Caki2 (cell line): ENCODE data around the gene TK2. TPM values are rescaled to one million over a fixed set of nuclear protein-coding genes. Genes with fewer than 3 reads are reported as not detected.

Experiments
- DNase-seq: peaks from one replicate; pipeline ENCODE4 v3.0.0-alpha.2; 2015; ENCODE audit warnings: low read depth
- in situ Hi-C: cut with HindIII; loops from 2 replicates; pipeline ENCODE4 v1.10.0; 2016; ENCODE audit warnings: low sequenced_read_pairs, low pct_unique_long_range_greater_than_20kb, mixed read lengths
- total RNA-seq: library from RNA; depleted of rRNA; stranded (reverse); fragments of >200 nt; shearing (Covaris generic); gene quantifications from 2 replicates; pipeline ENCODE4 v1.2.3, GENCODE V29; 2014; ENCODE audit warnings: low replicate concordance

The TK2 gene
- total RNA-seq, 1 experiment from 2014 or later = 18.2 TPM

GRCh38 chr16:66495440-66495839, 54.5 kb downstream of the TK2 start:
- DNase-seq = no peak
- in situ Hi-C loops = no loop called here

DNA sequence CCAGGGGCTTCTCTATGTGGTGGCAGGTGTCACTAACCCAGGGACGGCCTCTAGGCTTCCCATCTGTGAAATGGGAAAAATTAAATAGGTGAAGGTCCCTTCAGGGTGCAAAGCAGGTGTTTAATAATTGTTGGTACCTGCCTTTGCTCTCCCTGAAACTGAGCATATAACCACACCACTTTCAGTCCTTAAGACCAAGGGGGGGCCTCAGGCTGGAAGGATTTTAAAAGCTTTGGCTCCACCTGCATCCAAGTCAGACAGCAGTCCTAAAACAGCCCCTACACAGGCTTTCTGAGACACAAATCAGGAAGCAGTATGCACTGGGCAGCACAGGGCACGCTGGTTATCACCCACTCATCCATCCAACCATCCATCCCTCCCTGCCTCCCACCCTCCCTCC, 55.0 kb downstream of the TK2 start:
- DNase-seq = no peak
- in situ Hi-C loops = no loop called here

DNA sequence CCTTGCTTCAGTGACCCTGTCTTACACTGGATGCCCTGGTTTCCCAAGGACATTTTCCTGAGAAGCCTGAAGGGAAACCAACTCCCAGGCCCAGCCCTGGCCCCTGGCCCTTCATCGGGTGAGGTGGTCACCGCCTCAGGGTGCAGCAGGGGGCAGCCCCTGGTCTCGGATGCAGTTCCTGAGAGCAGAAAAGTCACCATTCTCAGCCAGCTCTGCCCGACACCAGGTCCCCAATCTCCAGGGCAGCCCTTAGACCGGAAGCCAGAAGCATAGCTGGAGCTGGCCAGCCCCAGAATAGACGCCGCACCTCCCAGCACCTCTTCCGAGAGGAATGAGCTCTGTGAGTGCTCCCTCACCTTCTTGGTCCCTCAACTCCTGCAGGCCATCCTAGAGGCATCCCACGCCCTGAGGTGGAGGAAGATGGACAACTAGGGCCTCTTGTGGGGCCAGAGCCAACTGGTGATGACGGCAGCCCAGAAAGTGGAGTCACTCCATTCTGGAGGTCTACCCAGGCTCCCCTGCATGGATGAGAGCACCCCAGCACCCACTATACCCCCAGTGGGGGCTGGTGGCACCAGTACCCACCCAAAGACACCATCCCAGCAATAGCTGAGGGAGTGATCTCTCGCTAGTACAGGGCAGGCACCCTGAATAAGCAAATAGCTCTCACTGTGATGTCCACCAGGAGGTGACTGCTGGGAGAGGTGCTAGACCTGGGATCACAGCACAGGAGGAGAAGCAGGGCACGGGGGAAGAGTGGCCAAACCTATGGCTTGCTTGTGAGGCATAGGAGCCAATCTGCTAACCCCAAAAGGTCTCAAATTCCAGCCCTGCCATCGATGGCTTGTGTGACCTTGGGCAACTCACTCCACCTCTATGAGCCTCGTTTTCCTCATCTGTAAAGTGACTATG, 56.2 kb downstream of the TK2 start:
- in situ Hi-C loops = no loop called here
- DNase-seq = no peak

DNA sequence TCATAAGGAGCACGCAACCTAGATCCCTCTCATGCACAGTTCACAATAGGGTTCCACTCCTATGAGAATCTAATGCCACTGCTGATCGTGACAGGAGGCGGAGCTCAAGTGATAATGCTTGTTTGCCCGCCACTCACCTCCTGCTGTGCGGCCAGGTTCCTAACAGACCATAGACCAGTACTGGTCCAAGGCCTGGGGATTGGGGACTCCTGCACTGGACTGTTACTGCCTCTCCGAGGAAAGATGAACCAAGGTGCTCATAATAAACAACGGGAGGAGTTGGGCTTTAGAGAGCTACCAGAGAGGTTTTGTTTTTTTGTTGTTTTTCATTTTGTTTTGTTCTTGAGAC, 58.2 kb downstream of the TK2 start:
- DNase-seq = no peak
- in situ Hi-C loops = no loop called here

- no peak for DNase-seq
- in situ Hi-C loops = no loop called here
These were observed 58.9 kb downstream of the TK2 start for GRCh38 chr16:66490774-66491715.

- in situ Hi-C loops = no loop called here
- no peak for DNase-seq
These were observed 60.1 kb downstream of the TK2 start for GRCh38 chr16:66489818-66490217.

DNA sequence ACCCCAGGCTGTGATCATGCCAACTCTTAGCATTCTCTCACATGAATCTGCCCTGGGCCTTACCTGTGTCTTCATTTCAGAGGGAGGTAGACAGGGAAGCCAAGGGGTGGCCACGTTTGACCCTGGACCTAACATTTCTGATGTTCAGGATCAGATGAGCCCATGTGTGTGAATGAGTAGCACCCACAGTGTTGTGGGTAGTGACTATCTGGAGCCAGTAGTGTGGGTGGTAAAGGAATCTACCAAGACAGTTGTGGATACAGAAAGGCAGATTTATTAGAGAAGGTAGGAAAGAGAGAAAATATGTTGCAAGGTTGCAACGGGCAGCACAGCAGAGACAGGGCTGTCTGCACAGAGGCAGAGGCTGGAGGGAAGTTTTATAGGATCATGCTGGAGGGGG, 60.5 kb downstream of the TK2 start:
- DNase-seq = no peak
- in situ Hi-C loops = no loop called here

DNA sequence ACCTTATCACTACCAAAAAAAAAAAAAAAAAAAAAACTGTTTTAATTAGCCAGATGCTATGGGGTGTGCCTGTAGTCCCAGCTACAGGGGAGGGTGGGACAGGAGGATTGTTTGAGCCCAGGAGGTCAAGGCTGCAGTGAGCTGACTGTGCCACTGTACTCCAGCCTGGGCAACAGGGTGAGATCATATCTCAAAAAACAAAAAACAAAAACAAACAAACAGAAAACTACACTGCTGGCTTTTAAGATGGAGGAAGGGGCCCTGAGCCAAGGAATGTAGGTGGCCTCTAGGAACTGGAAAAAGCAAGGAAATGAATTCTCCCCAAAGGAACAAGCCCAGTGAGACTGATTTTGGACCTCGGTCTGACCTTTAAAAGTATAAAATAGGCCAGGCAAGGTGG, 61.4 kb downstream of the TK2 start:
- in situ Hi-C loops = no loop called here

DNA sequence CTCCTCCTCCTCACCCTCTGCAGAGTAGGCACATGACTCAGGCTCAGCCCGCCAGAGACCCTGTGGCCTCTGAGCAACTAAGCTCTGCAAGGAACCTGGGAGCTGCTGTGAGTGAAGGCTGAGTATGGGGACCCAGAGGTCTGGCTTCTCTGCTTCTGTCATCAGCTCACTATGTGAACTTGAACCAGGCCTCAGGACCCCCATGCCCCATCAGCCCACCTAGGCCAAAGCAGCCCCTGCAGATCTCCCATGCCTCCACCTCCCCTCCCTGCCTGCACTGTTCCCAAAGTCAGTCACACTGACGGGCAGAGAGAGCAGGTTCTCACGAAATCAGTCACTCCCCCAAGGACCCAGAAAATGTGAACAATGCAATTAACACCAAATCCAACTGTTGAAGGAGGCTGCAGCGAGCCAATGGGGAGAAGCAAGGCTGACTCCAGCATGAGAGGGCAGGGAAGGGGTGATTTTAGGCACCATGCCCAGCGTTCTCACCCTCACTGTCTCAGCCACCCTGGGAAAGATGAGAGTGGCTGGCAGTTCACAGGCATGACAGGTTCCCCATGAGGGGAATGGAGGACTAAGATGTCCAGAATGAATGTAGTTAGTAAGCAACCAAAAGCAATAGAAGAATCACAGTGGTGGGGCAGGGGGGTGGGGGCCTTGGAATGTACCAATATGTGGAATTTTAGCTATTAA, 62.2 kb downstream of the TK2 start:
- in situ Hi-C loops = no loop called here

More for the DNA sequence above, 61.4 kb downstream of the TK2 start:
- DNase-seq = no peak

GRCh38 chr16:66486773-66487579, 62.9 kb downstream of the TK2 start:
- DNase-seq = peak; percentile 87
- in situ Hi-C loops = no loop called here

More for the DNA sequence above, 62.2 kb downstream of the TK2 start:
- DNase-seq = no peak

GRCh38 chr16:66486199-66486772, 63.6 kb downstream of the TK2 start:
- in situ Hi-C loops = no loop called here

DNA sequence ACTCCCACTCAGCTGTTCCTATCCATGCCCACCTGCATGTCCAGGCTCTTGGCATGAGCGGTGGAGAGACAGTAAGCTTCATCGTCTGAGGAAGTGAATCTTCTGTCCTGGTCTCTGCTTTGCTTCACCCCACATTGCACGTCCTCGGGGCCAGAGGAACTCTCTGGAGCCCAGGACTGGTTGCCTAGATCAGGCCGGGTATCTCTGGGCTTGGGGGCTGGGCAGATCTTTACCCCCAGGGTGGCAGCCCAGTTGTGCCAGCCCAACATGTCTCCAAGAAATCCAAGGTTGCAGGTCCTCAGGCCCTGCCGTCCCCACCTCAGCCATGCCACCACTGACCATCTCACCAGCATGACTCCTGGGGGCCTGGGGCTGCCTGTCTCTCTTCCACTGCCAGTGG, 64.5 kb downstream of the TK2 start:
- no peak for DNase-seq
- in situ Hi-C loops = no loop called here

More at GRCh38 chr16:66486199-66486772, 63.6 kb downstream of the TK2 start:
- DNase-seq = no peak

GRCh38 chr16:66484453-66485213, 65.3 kb downstream of the TK2 start:
- no peak for DNase-seq
- in situ Hi-C loops = no loop called here

DNA sequence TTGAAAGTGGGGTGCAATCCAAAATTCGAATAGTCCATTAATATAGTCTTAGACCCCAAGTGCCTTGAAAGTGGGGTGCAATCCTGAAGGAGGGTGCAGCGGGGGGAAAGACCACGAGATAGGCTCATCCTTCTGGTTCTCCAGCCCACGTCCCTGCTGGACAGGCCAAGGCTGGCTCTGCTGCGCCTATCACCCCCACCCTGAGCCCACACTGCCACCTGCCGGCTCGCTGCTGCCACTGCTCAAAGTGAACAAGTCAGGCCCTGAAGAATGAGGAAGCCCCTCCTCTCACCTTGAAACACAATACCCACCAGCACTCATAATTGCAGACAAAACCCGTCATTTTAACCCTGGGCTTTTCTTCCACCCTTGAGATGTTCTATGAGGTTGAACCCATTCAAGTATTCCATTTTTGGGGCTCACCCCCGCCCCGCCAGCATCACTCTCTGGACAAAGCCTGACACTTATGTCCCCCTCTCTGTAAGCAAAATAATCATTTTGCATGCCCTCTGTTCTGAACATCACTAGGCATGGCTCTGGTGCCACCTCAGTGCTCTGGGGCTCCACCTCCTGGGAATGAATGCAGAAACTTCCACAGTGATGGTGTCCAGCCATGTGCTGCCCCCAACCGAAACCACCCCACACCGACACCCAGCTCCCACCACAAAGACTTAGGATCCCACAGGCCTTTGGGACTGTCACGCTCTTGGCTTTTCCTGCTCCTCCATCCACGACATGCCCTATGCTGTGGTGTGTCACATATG, 66.1 kb downstream of the TK2 start:
- in situ Hi-C loops = no loop called here
- peak; percentile 72 for DNase-seq

- in situ Hi-C loops = no loop called here
- no peak for DNase-seq
These were observed 68.0 kb downstream of the TK2 start for GRCh38 chr16:66481943-66482390.
